ENCODE measurements around the gene ZNF516.

The ZNF516 gene

GRCh38 chr18:76437910-76438309 lies 57.1 kb downstream of the ZNF516 start:
- no peak for DNase-seq (ENCODE audit: low read depth)

GRCh38 chr18:76437011-76437410 lies 58.0 kb downstream of the ZNF516 start:
- no peak for DNase-seq (ENCODE audit: low read depth)

- no peak for DNase-seq (ENCODE audit: low read depth)
Observed at GRCh38 chr18:76436342-76436741, 58.7 kb downstream of the ZNF516 start.

GRCh38 chr18:76435316-76435989 lies 59.6 kb downstream of the ZNF516 start:
- DNase-seq (ENCODE audit: low read depth): no peak

GRCh38 chr18:76434452-76434851 lies 60.6 kb downstream of the ZNF516 start:
- DNase-seq (ENCODE audit: low read depth): no peak

GRCh38 chr18:76433788-76434187 lies 61.3 kb downstream of the ZNF516 start:
- DNase-seq (ENCODE audit: low read depth): no peak

GRCh38 chr18:76432970-76433767 lies 61.9 kb downstream of the ZNF516 start:
- DNase-seq (ENCODE audit: low read depth): no peak

- no peak for DNase-seq (ENCODE audit: low read depth)
Observed at GRCh38 chr18:76432274-76432755, 62.7 kb downstream of the ZNF516 start.

- DNase-seq (ENCODE audit: low read depth): no peak
Observed at GRCh38 chr18:76431437-76432273, 63.4 kb downstream of the ZNF516 start.

GRCh38 chr18:76430636-76431035 lies 64.4 kb downstream of the ZNF516 start:
- DNase-seq (ENCODE audit: low read depth): no peak

- no peak for DNase-seq (ENCODE audit: low read depth)
Observed at GRCh38 chr18:76429262-76430126, 65.5 kb downstream of the ZNF516 start.

- no peak for DNase-seq (ENCODE audit: low read depth)
Observed at GRCh38 chr18:76428396-76429261, 66.4 kb downstream of the ZNF516 start.

- DNase-seq (ENCODE audit: low read depth): no peak
Observed at GRCh38 chr18:76426737-76427305, 68.2 kb downstream of the ZNF516 start.

GRCh38 chr18:76425146-76426131 lies 69.6 kb downstream of the ZNF516 start:
- DNase-seq (ENCODE audit: low read depth): no peak

GRCh38 chr18:76422838-76423237 lies 72.2 kb downstream of the ZNF516 start:
- no peak for DNase-seq (ENCODE audit: low read depth)

- no peak for DNase-seq (ENCODE audit: low read depth)
Observed at GRCh38 chr18:76422121-76422520, 72.9 kb downstream of the ZNF516 start.

GRCh38 chr18:76421685-76422078 lies 73.4 kb downstream of the ZNF516 start:
- no peak for DNase-seq (ENCODE audit: low read depth)

GRCh38 chr18:76420898-76421684 lies 74.0 kb downstream of the ZNF516 start:
- DNase-seq (ENCODE audit: low read depth): no peak

Measured in stimulated activated CD8-positive, alpha-beta memory T cell treated with anti-CD3 and anti-CD28 coated beads, Interleukin-7, amount 100 ng/mL, for 24 hours (primary cell).